ENCODE results near the gene TTC23.

Gene TTC23

GRCh38 chr15:99132634-99133287 is 116.6 kb downstream of the TTC23 start:
- no peak for DNase-seq

- no peak for DNase-seq
Measured at GRCh38 chr15:99132122-99132521, 117.3 kb downstream of the TTC23 start.

DNA sequence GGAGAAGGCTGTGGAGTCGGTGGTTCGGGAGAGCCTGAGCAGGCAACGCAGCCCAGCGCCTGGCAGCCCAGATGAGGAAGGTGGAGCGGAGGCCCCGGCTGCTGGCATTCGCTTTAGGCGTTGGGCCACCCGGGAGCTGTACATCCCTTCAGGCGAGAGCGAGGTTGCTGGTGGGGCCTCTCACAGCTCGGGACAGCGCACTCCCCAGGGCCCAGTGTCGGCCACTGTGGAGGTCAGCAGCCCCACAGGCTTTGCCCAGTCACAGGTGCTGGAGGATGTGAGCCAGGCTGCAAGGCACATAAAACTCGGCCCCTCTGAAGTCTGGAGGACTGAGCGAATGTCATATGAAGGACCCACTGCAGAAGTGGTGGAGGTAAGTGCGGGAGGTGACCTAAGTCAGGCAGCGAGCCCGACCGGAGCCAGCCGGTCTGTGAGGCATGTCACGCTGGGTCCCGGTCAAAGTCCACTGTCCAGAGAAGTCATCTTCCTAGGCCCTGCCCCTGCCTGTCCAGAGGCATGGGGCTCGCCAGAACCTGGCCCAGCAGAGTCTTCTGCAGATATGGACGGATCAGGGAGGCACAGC is 117.8 kb downstream of the TTC23 start:
- DNase-seq = no peak

GRCh38 chr15:99130765-99131440 is 118.5 kb downstream of the TTC23 start:
- no peak for DNase-seq

DNA sequence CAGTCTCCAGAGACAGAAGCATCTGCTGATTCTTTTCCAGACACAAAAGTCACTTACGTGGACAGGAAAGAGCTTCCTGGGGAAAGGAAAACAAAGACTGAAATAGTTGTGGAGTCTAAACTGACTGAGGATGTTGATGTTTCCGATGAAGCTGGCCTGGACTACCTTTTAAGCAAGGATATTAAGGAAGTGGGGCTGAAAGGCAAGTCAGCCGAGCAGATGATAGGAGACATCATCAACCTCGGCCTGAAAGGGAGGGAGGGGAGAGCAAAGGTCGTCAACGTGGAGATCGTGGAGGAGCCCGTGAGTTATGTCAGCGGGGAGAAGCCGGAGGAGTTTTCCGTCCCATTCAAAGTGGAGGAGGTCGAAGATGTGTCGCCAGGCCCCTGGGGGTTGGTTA is 119.1 kb downstream of the TTC23 start:
- no peak for DNase-seq

DNA sequence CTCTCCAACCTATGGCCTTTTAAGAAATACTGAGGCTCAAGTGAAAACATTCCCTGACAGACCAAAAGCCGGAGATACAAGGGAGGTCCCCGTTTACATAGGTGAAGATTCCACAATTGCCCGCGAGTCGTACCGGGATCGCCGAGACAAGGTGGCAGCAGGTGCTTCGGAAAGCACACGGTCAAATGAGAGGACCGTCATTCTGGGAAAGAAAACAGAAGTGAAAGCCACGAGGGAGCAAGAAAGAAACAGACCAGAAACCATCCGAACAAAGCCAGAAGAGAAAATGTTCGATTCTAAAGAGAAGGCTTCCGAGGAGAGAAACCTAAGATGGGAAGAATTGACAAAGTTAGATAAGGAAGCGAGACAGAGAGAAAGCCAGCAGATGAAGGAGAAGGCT is 119.7 kb downstream of the TTC23 start:
- DNase-seq = no peak

DNA sequence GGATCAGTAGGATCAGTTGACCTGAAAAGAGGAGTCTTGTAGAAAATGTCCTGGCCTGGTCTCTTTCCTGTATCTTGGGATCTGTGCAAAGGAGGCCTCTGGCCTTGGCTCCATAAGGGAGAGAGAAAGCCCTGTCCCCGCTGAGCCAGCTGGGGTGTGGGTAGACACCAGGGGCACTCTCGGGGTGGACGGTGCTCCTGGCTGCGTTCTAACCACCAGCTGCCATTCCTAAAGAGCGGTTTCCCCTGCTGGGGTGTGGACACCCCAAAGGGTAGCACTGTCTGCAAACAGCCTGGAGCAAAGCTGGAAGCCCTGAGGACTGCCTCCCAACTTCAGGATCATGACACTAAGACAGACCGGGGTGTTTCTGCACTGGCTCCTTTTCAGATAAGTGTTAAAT is 121.0 kb downstream of the TTC23 start:
- DNase-seq = no peak

GRCh38 chr15:99127773-99128172 is 121.6 kb downstream of the TTC23 start:
- DNase-seq = no peak

DNA sequence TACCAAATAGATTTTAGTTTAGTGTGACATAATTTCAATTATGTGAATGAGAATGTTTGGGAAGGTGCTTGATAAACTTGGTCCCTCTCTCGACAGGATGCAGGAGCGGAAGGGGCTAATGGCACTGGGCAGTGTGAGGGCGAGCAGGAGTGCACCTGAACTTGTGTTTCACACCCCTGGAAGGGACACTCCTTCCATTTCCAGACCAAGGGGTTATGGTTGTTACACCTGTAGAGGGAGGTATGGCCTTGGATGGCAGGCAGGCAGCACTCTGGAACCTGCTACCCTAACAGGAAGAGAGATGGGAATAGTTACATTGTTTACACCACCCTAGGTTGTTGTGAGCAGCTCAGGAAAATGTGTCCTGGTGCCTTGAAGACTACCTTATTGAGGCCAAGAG is 122.5 kb downstream of the TTC23 start:
- no peak for DNase-seq

DNA sequence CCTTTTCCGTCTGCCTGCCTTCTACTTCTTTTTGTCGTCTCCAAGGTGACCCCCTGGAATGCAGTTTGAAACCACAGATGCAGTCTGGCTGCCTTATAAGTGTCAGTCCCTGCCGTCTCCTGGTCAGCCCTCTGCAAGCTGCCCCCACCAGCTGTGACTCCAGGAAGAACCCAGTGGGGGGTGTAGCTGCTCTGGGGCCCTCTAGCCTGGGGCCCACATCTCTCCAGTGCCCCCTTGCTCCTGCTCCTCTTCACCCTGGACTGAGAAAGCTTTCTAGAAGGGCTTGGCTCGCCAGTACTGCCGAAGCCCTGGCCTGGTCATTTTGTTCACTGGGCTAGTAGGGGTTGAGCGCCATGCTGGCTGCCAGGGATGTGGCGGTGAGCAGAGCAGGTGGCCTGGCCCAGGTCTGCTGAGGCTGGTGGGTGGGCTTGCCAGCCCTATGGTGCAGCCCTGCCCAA is 123.2 kb downstream of the TTC23 start:
- DNase-seq = no peak

DNA sequence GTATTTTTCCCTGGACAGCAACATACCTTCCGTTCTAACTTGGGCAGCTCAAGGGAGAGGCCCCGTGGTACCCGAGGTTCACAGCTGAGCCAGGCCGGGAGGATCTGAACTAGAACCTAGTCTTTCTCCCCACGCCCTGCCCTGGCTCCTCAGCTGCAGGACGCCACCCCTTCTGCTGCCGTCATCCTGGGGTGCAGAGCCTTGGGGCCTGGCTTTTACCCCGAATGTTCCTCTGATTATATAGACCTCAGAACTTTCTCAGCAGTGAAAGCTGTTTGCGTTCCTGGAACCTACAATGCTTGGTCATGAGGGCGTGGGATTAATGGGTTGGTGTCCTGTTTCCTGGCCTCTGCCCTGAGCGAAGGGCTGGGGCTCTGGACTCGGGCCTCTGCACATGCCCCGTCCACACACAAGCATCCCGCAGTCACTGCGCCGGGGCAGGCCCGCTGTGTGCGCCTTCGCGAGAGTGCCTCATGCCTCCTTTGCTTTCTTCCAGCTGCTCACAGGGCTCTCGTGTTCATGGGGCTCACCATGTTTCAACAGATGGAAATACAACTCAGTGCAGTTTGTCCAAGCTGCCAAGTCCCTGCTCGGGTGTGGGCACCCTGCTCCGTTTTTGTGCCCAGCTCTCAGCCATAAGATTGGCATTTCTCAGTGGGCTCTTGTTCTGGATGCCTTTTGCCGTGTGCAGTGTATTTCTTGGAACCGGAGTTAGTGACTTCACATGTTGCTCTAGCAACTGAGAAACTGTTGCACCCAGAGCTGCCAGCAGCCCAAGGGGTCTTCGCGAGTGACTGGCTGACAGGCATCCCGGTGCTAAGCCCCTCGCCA is 124.1 kb downstream of the TTC23 start:
- DNase-seq = no peak

DNA sequence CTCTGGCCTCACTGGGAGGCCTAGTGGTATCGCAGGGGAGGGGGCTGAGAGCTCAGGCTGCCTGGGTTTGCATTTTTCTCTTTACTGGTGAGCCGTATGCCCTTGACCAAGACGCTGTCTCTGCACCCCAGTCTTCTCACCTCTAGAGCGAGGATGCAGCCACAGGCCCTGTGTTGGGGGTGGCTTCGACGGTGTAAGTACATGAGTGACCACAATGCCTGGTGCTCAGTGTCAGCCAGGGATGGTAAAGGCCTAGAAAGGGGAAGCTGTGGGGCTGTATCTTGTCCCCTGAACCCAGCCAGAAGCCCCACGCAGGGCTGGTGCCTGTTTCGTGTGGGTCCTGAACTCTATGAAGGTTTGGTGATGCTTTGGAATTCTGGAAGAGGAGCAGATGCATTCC is 124.7 kb downstream of the TTC23 start:
- DNase-seq = no peak

DNA sequence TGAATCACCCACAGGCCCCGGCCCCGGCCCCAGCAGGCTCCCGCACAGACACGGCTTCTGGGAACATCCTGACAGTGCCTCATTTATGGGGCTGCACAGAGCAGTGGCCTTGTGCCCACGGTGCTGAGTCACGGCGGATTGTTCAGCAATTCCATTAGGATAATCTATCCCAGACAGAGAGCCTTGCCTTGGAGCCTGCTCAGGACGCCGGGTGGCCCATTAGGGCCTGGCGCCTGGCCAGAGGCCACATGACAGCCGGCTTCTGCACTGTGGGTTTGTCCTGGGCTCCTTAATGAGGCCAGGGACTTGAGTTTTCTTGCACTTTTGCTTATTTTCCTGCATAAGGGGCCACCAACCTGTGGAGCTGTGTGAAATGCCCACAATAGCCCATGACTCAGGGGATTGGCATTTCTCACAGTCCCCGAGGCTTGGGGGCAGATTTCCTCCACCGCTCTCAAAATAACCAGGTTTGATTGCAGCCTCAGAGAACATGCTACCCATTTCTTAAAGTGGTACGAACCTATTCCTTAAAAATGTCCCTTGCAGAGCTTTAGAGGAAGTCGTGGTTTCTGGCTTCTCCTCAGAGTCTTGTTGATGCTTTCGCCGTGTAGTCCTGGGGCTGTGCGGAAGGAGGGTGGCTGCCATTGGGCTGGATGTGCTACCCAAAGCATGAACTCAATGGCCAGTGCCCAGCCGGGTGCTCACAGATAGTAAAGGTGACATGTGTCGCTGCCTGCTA is 125.5 kb downstream of the TTC23 start:
- no peak for DNase-seq

- DNase-seq = no peak
Measured at GRCh38 chr15:99122831-99123712, 126.3 kb downstream of the TTC23 start.

GRCh38 chr15:99121691-99122410 is 127.5 kb downstream of the TTC23 start:
- DNase-seq = no peak

- no peak for DNase-seq
Measured at GRCh38 chr15:99121207-99121606, 128.2 kb downstream of the TTC23 start.

GRCh38 chr15:99120050-99120777 is 129.2 kb downstream of the TTC23 start:
- DNase-seq = no peak

- no peak for DNase-seq
Measured at GRCh38 chr15:99118801-99119546, 130.4 kb downstream of the TTC23 start.

- no peak for DNase-seq
Measured at GRCh38 chr15:99118258-99118632, 131.1 kb downstream of the TTC23 start.
